Measurements from ENCODE around the gene PAXIP1.

Gene PAXIP1

DNA sequence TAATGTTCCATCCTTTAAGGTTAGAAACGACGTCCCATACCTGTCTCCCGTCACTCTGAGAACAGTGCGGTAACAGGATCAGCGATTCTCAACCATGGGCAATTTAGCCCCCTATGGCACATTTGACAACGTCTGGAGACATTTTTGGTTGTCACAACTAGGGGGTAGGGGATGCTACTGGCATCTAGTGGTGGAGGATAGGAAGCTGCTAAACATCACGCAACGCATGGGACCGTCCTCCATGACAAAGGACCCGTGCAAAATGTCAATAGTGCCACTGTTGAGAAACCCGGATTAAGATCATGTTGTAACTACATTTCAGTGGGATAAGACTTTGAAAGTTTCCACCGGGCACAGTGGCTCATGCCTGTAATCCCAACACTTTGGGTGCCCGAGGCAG is 5.0 kb upstream of the PAXIP1 start:
- DNase-seq: peak; percentile 35
- Mint-ChIP-seq H3K4me1 (peaks cover 15% of the 10 kb centered on the region), H3K27me3 (peaks cover 4% of the 10 kb centered on the region), H3K9me3 (no peaks in the 10 kb centered on the region), H3K36me3 (peaks cover 7% of the 10 kb centered on the region), H3K27ac (no peak overlapping the region), H3K4me3 (no peak overlapping the region)
- CTCF ChIA-PET: interaction anchor here (1.0 to 5.5 kb wide), 5 partner anchors 13 to 335 kb away, joined by 3 to 27 read pairs (median 4); no protein-coding TSS in a partner anchor

GRCh38 chr7:155003376-155004214 is 671 bp upstream of the PAXIP1 start:
- peaks cover 13% of the 10 kb centered on the region for H3K4me1 Mint-ChIP-seq
- peak; percentile 84 for DNase-seq
- H3K4me3 Mint-ChIP-seq: peak overlapping the region; percentile 93
- no peaks in the 10 kb centered on the region for H3K27me3 Mint-ChIP-seq
- H3K9me3 Mint-ChIP-seq: no peaks in the 10 kb centered on the region
- peak overlapping the region; percentile 93 for H3K27ac Mint-ChIP-seq
- CTCF ChIA-PET: interaction anchor here (0.9 to 2.1 kb wide), 2 partner anchors 76 to 201 kb away, joined by 3 to 6 read pairs; no protein-coding TSS in a partner anchor
- peaks cover 7% of the 10 kb centered on the region for H3K36me3 Mint-ChIP-seq

- no peaks in the 10 kb centered on the region for H3K27me3 Mint-ChIP-seq
- H3K27ac Mint-ChIP-seq: no peak overlapping the region
- peaks cover 7% of the 10 kb centered on the region for H3K36me3 Mint-ChIP-seq
- H3K9me3 Mint-ChIP-seq: no peaks in the 10 kb centered on the region
- DNase-seq: peak; percentile 66
- peaks cover 13% of the 10 kb centered on the region for H3K4me1 Mint-ChIP-seq
- CTCF ChIA-PET: interaction anchor here (2.1 kb wide), 1 partner anchor 75 kb away, joined by 6 read pairs; no protein-coding TSS in a partner anchor
- peak overlapping the region; percentile 37 for H3K4me3 Mint-ChIP-seq
Observed at GRCh38 chr7:155002411-155003091, 373 bp downstream of the PAXIP1 start.

DNA sequence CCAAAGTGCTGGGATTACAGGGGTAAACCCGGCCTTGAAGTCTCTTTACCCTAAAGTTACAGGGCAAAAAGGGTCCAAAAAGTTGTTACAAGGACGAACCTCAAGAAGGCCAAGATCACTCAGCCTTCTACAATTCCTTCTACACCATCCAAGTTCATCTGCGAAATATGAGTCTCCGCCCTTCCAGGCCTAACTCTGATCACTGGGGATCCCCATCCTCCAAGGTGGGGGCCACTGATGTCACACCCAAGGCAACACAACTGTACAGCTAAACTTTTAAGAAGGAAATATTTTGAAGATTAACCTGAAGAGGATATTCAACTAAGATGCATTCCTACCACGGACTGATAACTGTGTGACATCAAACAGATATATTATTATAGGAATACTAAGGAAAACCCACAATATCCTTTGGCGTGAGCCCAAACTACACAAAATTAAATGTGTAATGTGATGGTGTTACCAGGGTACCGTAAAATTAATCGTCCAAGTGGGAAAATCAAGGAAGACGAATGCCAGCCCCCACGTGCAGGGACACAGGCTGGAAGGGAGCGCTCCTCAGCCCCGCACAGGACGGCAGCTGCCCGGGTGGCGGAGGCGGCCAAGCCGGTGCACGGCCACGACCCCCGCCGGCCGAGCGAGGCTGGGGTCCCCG is 1.0 kb downstream of the PAXIP1 start:
- CTCF ChIA-PET: interaction anchor here (0.8 to 2.1 kb wide), 3 partner anchors 9 to 85 kb away, joined by 4 to 6 read pairs (median 5); no protein-coding TSS in a partner anchor
- Mint-ChIP-seq H3K36me3 (peaks cover 11% of the 10 kb centered on the region), H3K27me3 (no peaks in the 10 kb centered on the region), H3K4me1 (peaks cover 13% of the 10 kb centered on the region), H3K27ac (no peak overlapping the region), H3K9me3 (no peaks in the 10 kb centered on the region), H3K4me3 (no peak overlapping the region)
- no peak for DNase-seq

DNA sequence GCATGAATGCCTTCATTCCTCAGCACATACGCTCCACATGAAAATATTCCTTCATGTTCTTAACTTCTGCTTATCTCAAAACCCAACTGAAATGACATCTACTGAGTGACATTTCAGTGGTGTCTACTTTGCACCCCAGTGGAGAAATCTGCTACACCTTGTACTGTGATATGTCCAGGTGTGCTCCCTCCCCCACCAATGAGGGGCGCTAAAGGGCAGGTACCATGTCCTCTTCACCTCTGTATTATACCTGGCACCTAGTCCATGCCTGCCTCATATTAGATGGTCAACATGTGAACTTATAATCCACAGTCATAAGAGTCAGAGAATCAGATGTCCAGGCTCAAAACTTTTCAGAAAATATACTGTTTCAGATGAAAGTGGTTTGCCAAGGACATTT is 2.1 kb downstream of the PAXIP1 start:
- no peak overlapping the region for H3K27ac Mint-ChIP-seq
- H3K36me3 Mint-ChIP-seq: peaks cover 18% of the 10 kb centered on the region
- CTCF ChIA-PET: interaction anchor here (1.0 to 1.3 kb wide), 2 partner anchors 9 to 10 kb away, joined by 5 read pairs; no protein-coding TSS in a partner anchor
- no peaks in the 10 kb centered on the region for H3K9me3 Mint-ChIP-seq
- no peaks in the 10 kb centered on the region for H3K27me3 Mint-ChIP-seq
- peak; percentile 33 for DNase-seq
- H3K4me3 Mint-ChIP-seq: no peak overlapping the region
- peaks cover 13% of the 10 kb centered on the region for H3K4me1 Mint-ChIP-seq

GRCh38 chr7:154998481-154998880 is 4.4 kb downstream of the PAXIP1 start:
- Mint-ChIP-seq H3K36me3 (peaks cover 18% of the 10 kb centered on the region), H3K27me3 (no peaks in the 10 kb centered on the region), H3K9me3 (no peaks in the 10 kb centered on the region), H3K4me3 (no peak overlapping the region), H3K27ac (no peak overlapping the region), H3K4me1 (peaks cover 5% of the 10 kb centered on the region)
- CTCF ChIA-PET: interaction anchor here (1.0 kb wide), 1 partner anchor 12 kb away, joined by 4 read pairs; no protein-coding TSS in a partner anchor
- DNase-seq: no peak

GRCh38 chr7:154997840-154998370 is 5.0 kb downstream of the PAXIP1 start:
- Mint-ChIP-seq H3K9me3 (no peaks in the 10 kb centered on the region), H3K36me3 (peaks cover 23% of the 10 kb centered on the region), H3K27ac (no peak overlapping the region), H3K4me3 (no peak overlapping the region), H3K4me1 (peaks cover 5% of the 10 kb centered on the region), H3K27me3 (no peaks in the 10 kb centered on the region)
- CTCF ChIA-PET: interaction anchor here (0.7 to 1.0 kb wide), 2 partner anchors 11 to 13 kb away, joined by 3 to 4 read pairs; no protein-coding TSS in a partner anchor
- no peak for DNase-seq

DNA sequence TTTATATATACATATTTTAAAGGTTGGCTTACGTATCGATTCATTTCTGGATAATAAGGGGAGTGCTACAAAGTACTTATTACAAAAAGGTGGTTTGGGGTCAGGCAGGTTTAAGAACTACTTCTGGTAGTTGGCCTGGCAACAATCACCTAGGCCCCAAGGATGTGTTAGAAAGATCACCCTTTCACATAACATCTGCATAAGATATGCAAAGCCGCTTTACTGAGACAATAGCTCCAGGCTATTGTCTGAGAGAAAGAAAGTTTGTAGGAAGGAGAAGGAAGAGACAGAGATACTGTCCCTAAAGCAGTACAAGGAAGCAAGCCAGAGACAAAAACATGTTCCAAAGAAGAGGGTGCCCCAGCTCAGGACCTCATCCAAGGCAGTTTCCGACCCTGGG is 6.2 kb downstream of the PAXIP1 start:
- Mint-ChIP-seq H3K9me3 (no peaks in the 10 kb centered on the region), H3K27ac (no peak overlapping the region), H3K4me1 (peaks cover 5% of the 10 kb centered on the region), H3K4me3 (no peak overlapping the region), H3K27me3 (no peaks in the 10 kb centered on the region), H3K36me3 (peaks cover 27% of the 10 kb centered on the region)
- CTCF ChIA-PET: no interaction called here
- DNase-seq: no peak

GRCh38 chr7:154996101-154996500 is 6.8 kb downstream of the PAXIP1 start:
- no peak overlapping the region for H3K4me3 Mint-ChIP-seq
- H3K27me3 Mint-ChIP-seq: no peaks in the 10 kb centered on the region
- H3K4me1 Mint-ChIP-seq: peaks cover 5% of the 10 kb centered on the region
- no peak overlapping the region for H3K27ac Mint-ChIP-seq
- CTCF ChIA-PET: no interaction called here
- peaks cover 31% of the 10 kb centered on the region for H3K36me3 Mint-ChIP-seq
- no peaks in the 10 kb centered on the region for H3K9me3 Mint-ChIP-seq
- DNase-seq: no peak

DNA sequence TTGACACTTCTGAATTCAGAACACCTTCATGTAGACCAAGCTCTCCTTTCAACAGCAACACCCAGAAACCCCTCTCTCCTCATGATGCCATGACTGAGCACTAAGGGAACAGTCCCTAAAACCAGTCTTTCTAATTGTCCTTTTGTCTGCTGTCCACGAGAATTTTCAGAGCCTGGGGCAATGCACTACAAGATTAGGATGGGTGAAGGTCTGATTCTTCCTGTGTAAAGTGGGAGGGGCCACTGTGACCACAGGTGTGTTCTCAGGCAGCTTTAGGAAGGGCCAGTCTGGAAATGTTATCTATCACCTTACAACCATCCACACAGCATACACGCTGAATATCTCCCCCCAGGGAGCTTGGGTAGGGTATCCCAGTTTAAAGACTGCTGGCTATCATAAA is 7.9 kb downstream of the PAXIP1 start:
- no peaks in the 10 kb centered on the region for H3K9me3 Mint-ChIP-seq
- peaks cover 35% of the 10 kb centered on the region for H3K36me3 Mint-ChIP-seq
- no peak overlapping the region for H3K4me3 Mint-ChIP-seq
- CTCF ChIA-PET: interaction anchor here (1.3 kb wide), 2 partner anchors 13 to 16 kb away, joined by 3 to 4 read pairs; no protein-coding TSS in a partner anchor
- peaks cover 5% of the 10 kb centered on the region for H3K4me1 Mint-ChIP-seq
- H3K27me3 Mint-ChIP-seq: no peaks in the 10 kb centered on the region
- H3K27ac Mint-ChIP-seq: no peak overlapping the region
- DNase-seq: no peak

DNA sequence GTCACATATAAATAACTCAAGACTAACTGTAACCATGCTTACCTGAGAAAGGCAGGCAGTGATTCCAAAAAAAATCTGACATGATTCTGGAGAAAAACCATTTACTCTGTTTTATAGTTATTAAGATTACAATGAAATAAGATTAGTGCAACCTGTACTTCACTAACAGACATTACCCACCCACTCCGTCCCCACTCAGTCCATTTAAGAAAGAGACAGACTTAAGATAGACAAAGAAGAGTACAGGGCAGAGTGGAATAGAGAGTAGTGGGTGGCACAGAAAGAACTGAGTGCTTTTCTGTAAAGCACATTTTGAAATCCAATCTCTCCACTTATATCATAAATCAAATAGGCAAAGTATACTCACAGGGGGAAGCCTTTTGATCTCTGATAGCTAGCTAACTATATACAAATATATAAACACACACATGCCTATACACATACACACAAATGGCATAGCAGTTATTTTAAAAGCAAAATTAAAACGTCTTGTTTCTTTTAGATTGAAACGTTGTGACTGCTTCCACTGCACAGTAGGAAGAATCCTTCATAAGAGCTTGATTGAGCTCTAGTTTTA is 11.9 kb downstream of the PAXIP1 start:
- Mint-ChIP-seq H3K4me1 (peaks cover 5% of the 10 kb centered on the region), H3K36me3 (peaks cover 42% of the 10 kb centered on the region), H3K27ac (no peak overlapping the region), H3K27me3 (no peaks in the 10 kb centered on the region), H3K4me3 (no peak overlapping the region), H3K9me3 (no peaks in the 10 kb centered on the region)
- DNase-seq: no peak
- CTCF ChIA-PET: interaction anchor here (0.8 to 1.0 kb wide), 3 partner anchors 26 to 214 kb away, joined by 3 to 4 read pairs (median 3); no protein-coding TSS in a partner anchor

DNA sequence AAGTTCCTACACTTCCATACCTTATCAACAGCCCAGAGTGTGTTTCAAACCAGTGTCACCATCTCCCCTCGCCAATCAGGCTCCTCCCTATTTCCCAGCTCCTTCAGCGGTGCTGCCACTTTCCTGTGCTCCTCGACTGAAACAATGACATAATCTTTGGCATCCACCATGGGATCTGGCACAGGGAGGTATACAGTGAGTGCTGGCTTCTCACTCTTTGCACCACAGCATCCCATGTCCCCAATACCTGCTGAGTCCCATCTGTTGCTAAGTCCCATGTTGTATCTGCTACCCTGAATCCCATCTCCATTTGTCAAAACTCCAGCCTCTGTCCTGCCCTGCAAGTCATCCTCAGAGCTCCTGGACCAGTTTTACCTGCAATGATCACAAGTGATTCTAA is 15.4 kb downstream of the PAXIP1 start:
- DNase-seq: no peak
- Mint-ChIP-seq H3K4me3 (no peak overlapping the region), H3K27me3 (no peaks in the 10 kb centered on the region), H3K36me3 (peaks cover 34% of the 10 kb centered on the region), H3K4me1 (no peaks in the 10 kb centered on the region), H3K9me3 (no peaks in the 10 kb centered on the region), H3K27ac (no peak overlapping the region)
- CTCF ChIA-PET: interaction anchor here (1.0 kb wide), 1 partner anchor 10 kb away, joined by 4 read pairs; no protein-coding TSS in a partner anchor

DNA sequence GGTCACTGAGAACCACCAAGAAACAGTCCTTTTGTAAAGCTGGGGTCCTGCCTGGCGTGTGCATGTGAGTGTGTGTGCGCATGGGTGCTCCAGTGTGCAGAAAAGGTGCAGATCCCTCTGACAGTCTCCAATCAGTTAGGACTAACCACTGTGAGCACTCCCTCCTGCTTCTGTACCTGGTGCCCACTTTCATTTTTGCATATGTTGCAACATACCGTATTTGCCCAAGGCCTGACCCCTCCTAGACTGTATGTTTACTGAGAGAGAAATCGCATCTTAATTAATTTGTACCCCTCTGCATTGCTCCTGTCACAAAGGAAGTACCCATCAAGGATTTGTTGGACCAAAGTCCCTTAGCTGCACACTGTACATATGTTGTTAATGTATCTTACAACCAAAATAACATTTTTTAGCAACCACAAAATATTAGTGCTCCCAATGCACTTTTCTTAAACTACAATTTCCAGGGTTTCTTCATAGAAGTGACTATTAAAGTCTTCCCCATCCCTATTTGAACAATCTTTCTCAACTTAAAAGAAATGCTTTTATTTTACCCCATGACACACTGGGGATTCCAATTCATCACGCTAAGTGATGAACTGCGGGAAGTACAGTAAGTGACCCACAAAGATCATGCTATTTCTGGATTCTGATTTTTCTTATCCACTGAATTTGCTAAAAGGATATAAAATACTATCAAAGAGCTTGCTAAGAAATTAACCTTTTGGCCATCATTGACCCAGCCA is 16.6 kb downstream of the PAXIP1 start:
- H3K27me3 Mint-ChIP-seq: no peaks in the 10 kb centered on the region
- H3K36me3 Mint-ChIP-seq: peaks cover 28% of the 10 kb centered on the region
- DNase-seq: no peak
- H3K4me1 Mint-ChIP-seq: no peaks in the 10 kb centered on the region
- H3K27ac Mint-ChIP-seq: no peak overlapping the region
- CTCF ChIA-PET: no interaction called here
- no peak overlapping the region for H3K4me3 Mint-ChIP-seq
- H3K9me3 Mint-ChIP-seq: no peaks in the 10 kb centered on the region
